NB4 (cell line): Measurements from ENCODE around the gene NPAS3.

Experiments used
- MYC ChIP-seq: IDR thresholded peaks from 2 replicates; pipeline ENCODE4 v1.6.1; 2011; ENCODE audit warnings: low read depth, low read length
- POLR2A ChIP-seq: IDR thresholded peaks from 2 replicates; pipeline ENCODE4 v1.6.1; 2011; ENCODE audit warnings: mild to moderate bottlenecking; ENCODE audit not compliant: insufficient read length; ENCODE audit errors: extremely low read depth
- TF ChIP-seq, protein P1 (sequence below): IDR thresholded peaks from one replicate; pipeline ENCODE4 v1.5.1; 2012; ENCODE audit warnings: low read depth, low read length
- TF ChIP-seq, protein P2 (sequence below): IDR thresholded peaks from 2 replicates; pipeline ENCODE4 v1.6.1; 2011; ENCODE audit warnings: low read depth, low read length

DNA sequence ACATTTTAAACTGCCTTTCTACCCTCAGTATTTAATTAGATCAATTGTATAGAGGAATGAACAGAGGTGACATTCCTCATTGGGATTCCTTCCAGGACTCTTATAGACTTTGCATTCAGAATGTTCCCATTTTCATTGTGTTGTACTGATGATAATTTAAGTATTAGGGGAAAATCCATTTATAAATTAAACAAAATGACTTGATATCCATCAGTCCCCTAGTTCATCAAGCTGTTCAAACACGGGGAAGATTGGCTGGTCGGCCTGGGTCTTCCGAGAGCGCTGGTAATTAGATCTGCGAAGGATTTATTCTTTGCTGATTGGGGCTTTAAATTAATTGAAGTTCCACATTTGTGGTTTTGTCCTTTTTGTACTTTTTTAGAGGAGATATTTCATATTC, 738.2 kb downstream of the NPAS3 start:
- TF ChIP-seq, protein P1, sequence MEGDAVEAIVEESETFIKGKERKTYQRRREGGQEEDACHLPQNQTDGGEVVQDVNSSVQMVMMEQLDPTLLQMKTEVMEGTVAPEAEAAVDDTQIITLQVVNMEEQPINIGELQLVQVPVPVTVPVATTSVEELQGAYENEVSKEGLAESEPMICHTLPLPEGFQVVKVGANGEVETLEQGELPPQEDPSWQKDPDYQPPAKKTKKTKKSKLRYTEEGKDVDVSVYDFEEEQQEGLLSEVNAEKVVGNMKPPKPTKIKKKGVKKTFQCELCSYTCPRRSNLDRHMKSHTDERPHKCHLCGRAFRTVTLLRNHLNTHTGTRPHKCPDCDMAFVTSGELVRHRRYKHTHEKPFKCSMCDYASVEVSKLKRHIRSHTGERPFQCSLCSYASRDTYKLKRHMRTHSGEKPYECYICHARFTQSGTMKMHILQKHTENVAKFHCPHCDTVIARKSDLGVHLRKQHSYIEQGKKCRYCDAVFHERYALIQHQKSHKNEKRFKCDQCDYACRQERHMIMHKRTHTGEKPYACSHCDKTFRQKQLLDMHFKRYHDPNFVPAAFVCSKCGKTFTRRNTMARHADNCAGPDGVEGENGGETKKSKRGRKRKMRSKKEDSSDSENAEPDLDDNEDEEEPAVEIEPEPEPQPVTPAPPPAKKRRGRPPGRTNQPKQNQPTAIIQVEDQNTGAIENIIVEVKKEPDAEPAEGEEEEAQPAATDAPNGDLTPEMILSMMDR, result no peak
- TF ChIP-seq POLR2A (no peak), MYC (no peak)
- TF ChIP-seq, protein P2, sequence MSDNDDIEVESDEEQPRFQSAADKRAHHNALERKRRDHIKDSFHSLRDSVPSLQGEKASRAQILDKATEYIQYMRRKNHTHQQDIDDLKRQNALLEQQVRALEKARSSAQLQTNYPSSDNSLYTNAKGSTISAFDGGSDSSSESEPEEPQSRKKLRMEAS, result no peak
